SU-DHL-6 (cell line): ENCODE data around the gene ABTB1.

Experiments
- CTCF ChIP-seq: fragments of 200-600 bp; sonication (generic); IDR thresholded peaks from one replicate; pipeline ENCODE4 v1.5.1; 2017; ENCODE audit warnings: antibody characterized with exemption, mild to moderate bottlenecking, low read length, moderate library complexity; ENCODE audit not compliant: insufficient read depth, poor library complexity, severe bottlenecking
- EZH2phosphoT487 ChIP-seq: fragments of 200-600 bp; sonication (generic), shearing (Covaris generic); conservative IDR thresholded peaks from 2 replicates; pipeline ENCODE4 v1.6.1; 2018; ENCODE audit warnings: mild to moderate bottlenecking, antibody characterized with exemption, low read length, moderate library complexity, mixed read lengths

- no peak for TF ChIP-seq CTCF
- TF ChIP-seq EZH2phosphoT487, result no peak
Observed at GRCh38 chr3:127672429-127673190, at the start of gene ABTB1.
